Measurements from ENCODE around the gene PATZ1. TPM values are rescaled to one million over a fixed set of nuclear protein-coding genes. Genes with fewer than 3 reads are reported as not detected.
"Not testable (repeated sequence)": the region's sequence is repeated elsewhere in the genome, so short reads cannot be mapped to it uniquely, and the experiment has no call there.

The PATZ1 gene, protein sequence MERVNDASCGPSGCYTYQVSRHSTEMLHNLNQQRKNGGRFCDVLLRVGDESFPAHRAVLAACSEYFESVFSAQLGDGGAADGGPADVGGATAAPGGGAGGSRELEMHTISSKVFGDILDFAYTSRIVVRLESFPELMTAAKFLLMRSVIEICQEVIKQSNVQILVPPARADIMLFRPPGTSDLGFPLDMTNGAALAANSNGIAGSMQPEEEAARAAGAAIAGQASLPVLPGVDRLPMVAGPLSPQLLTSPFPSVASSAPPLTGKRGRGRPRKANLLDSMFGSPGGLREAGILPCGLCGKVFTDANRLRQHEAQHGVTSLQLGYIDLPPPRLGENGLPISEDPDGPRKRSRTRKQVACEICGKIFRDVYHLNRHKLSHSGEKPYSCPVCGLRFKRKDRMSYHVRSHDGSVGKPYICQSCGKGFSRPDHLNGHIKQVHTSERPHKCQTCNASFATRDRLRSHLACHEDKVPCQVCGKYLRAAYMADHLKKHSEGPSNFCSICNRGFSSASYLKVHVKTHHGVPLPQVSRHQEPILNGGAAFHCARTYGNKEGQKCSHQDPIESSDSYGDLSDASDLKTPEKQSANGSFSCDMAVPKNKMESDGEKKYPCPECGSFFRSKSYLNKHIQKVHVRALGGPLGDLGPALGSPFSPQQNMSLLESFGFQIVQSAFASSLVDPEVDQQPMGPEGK
- total RNA-seq = 61.4 TPM

DNA sequence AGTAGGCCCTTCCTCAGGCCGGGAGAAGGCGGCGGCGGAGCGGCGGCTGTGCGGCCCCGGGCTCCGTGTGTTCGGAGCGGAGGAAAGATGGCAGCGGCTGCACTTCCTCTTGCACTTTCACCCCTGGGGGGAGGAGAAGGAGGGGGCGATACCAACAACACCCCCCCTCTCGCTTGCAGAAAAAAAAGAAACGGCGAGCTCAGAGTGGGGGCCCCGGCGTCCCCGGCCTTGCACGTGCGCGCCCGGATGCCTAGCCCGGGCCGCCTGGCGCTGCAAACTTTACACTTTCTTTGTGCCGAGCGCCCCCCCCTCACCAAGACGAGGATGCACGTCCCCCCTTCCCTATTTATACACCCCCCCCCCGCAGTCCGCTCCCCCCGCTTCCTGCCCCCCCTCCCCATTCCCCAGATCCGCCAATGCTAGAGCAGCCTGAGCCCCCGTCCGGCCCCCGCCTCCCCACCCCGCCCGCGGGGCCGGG, at the start of gene PATZ1:
Gene PATZ1 (minus strand): TSS at position 92 of the 478 bp plus-strand sequence. CDS start 744 bp downstream, outside the sequence.
- DNase-seq (ENCODE audit: low spot score) = peak; percentile 77

DNA sequence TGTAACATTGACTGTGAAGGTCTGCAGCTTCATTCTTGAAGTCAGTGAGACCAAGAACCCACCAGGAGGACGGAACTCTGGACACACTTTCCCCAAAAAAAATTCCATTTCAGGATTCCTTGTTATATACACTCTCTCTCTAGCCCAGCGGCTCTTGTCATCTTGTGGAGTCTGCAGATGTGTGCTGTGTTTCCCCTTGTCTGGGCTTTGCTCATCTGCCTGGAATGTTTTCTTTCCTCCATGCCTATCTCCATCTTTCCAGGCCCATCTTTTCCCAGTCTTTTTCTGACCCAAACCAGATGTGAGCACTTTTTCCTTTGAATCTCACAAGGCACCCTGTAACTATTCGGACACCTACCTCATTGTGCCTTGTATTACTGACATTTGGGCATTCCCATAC, 48.2 kb upstream of the PATZ1 start:
- DNase-seq (ENCODE audit: low spot score) = no peak

DNA sequence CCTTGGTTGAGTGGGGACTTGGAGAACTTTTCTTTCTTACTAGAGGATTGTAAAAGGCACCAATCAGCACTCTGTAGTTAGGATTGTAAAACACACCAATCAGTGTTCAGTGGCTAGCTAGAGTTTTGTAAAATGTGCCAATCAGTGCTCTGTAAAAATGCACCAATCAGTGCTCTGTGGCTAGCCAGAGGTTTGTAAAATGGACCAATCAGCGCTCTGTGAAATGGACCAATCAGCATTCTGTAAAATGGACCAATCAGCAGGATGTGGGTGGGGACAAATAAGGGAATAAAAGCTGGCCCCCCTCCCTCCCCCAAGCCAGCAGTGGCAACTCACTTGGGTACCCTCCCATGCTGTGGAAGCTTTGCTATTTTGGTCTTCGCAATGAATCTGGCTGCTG, 47.7 kb upstream of the PATZ1 start:
- no peak for DNase-seq (ENCODE audit: low spot score)

DNA sequence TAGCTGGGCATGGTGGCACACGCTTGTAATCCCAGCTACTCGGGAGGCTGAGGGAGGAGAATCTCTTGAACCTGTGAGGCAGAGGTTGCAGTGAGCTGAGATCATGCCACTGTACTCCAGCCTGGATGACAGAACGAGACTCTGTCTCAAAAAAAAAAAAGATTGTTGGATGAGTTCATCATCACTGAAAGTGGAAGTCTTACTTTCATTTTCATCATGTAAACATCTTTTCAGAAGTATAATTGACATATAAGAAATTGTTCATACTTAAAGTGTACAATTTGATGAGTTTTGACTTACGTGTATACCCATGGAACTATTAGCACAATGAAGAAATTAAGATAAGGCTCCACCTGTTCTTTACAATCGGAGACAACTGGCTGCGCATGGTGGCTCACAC, 32.5 kb upstream of the PATZ1 start:
- DNase-seq (ENCODE audit: low spot score) = not testable (repeated sequence)

DNA sequence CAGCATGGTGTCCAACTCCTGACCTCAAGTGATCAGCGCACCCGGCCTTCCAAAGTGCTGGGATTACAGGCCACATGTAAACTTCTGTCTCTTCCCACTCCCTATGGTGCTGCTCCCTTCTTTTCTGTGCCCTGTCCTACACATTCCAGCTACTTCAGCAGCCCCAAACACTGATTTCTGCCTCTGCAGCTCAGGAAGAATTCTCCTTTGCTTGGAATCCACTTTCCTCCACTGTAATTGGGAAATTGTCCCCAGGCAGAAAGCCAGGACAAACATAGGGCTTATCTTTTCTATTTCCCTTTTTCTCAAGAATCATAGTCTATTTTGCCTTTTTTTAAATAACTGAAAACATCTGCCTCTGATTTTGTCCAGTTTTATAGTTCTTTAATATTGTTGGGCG, 32.0 kb upstream of the PATZ1 start:
- no peak for DNase-seq (ENCODE audit: low spot score)

DNA sequence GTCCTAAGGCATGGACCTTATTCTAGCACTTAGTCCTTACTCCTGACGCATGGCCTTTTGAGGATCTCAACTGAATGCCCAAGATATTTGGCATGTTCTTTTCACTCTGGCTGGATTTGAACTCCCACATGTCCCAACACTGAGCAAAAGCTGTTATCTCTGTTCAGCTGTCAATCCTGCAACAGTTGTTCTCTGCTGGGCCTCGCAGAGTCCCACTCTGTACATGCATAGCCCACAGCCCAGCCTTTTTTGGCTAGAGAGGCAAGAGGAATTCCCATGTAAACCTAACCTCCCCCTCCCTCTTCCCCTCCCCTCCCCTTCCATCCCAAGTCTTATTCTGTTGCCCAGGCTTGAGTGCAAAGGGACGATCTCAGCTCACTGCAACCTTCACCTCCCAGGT, 31.5 kb upstream of the PATZ1 start:
- DNase-seq (ENCODE audit: low spot score) = no peak

DNA sequence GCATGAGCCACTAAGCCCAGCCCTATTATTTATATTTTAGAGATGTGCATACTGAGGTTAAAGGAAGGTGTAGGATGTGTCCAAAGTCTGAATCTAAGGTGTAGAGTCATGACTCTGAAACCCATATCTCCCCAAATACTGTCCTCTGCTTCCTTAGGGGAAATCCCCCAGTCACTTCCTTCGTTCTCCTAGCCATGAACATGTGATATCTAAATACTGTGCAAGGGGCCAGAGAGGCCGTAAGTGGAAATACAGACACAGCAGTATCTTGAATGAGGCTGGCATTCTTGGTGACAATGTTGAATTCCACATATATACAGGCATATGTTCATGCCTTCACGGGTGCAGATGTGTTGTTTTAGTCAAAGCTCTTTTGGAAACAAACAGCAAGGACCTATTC, 21.3 kb upstream of the PATZ1 start:
- DNase-seq (ENCODE audit: low spot score) = no peak

DNA sequence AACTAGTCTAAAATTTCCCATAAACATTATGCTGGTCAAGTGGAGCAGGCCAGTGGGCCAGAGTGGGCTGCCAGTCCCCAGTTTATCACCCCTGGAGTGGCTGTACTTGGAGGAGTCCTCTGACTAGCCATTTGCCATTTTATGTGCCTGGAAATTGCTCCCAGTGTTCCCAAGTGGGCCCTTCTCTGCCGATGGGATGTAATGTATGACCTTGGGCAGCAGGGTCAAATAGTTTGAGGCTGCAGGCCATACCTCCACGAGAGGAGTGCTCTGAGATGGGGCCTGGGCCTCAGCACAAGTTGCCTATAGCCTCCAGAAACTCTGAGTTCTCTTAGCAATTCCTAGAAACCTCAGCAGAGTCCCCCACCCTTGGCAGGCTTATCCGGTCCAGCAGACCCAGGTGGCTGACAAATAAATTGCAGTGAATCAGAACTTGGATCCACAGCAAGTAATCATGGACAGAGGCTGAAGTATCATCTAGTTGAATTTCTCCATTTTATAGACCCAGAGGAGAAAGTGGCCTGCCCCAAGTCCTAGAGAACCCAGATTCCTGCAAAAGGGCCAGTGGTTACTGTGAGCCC, 17.8 kb upstream of the PATZ1 start:
- DNase-seq (ENCODE audit: low spot score) = no peak

DNA sequence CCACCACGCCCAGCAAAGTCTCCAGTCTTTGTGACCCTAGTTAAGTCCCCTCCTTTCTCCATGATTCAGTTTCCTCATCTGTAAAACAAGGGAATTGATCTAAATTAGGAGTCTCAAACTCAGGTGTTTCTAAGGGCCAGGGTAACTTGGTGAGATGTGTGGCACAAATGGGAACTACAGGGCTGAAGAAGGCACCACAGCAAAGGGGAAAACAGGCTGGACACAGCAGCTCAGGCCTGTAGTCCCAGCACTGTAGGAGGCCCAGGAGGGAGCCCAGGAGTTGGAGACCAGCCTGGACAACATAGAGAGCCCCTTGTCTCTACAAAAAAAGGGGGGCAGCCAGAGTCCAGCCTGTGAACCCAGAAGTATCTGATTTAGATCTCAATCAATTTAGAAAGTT, 15.6 kb upstream of the PATZ1 start:
- no peak for DNase-seq (ENCODE audit: low spot score)

DNA sequence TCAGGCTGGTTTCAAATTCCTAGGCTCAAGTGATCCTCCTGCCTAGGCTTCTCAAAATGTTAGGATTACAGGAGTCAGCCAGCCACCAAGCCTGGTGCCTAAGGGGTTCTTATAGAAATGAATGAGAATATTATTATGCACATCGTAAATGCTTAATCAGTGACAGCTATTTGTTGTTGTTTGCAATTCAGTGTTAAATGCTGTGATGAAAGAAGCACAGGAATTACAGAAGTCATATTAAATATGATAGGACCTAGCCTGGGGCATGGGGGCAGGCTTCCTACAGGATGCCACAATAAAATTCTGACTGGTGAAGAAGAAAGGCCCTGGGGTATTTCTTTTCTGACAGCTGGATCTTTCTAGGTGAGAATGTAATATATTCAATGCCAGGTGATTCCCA, 13.9 kb upstream of the PATZ1 start:
- no peak for DNase-seq (ENCODE audit: low spot score)

DNA sequence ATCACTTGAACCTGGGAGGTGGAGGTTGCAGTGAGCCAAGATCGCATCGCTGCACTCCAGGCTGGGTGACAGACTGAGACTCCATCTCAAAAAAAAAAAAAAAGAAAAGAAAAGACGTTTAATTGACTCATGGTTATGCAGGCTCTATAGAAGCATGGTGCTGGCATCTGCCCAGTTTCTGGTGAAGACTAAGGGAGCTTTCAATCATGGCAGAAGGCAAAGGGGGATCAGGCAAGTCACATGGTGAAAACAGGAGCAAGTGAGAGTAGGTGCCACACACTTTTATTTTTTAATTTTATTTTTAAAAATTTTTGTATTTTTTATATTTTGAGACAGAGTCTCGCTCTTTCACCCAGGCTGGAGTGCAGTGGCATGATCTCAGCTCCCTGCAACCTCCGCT, 8.4 kb upstream of the PATZ1 start:
- no peak for DNase-seq (ENCODE audit: low spot score)

DNA sequence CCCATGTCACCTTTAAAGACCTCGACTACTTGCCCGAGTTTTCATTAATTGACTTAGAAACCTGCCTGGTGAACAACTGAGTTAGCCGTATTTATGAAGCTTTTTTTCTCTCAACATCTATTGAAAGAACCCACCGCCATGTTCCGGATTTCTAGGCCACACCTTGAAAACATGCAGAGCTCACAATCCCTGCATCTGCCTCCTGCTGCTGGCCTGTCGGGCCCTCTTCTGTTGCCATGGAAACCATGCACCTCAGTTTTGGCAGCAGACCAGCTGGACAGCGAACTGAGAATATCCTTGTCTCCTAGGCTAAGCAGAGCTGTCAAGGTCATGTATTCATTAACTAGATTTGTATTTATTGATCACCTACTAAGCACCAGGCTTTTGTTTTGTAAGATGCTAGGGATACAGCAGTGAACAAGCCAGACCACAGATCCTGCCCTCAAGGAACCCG, 4.3 kb upstream of the PATZ1 start:
- DNase-seq (ENCODE audit: low spot score) = peak; percentile 48

DNA sequence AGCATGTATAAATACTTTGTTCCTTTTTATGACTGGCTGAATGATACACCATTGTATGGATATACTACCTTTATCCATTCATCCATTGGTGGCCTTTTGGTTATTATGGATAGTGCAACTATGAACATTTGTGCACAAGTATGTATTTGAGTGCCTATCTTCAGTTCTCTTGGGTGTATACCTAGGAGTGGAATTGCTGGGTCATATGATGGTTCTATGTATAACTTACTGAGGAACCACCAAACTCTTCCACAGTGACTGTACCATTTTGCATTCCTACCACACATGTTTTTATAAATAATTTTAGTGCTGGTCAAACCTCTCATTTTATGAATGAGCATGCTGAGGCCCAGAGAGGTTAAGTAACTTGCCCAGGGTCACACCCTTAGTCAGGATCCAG, 3.8 kb upstream of the PATZ1 start:
- DNase-seq (ENCODE audit: low spot score) = no peak

DNA sequence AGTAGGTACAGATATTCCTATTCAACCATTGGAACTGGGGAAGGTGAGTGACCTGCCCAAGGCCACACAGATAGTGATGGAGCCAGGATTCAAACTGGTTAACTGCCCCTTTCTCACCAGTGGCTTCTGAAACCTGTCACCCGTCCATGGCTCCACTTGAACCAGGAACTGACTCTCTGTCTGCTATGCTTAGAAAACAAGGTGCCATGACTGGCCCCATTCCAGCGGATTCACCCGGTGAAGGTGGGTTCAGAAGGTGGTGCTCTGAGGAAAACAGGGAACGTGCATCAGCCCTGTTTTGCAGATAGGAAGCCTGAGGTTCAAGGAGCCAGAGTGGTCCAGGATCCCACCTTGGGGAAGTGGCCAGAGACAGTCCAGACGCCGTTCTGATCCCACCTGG, 2.6 kb upstream of the PATZ1 start:
- DNase-seq (ENCODE audit: low spot score) = no peak

DNA sequence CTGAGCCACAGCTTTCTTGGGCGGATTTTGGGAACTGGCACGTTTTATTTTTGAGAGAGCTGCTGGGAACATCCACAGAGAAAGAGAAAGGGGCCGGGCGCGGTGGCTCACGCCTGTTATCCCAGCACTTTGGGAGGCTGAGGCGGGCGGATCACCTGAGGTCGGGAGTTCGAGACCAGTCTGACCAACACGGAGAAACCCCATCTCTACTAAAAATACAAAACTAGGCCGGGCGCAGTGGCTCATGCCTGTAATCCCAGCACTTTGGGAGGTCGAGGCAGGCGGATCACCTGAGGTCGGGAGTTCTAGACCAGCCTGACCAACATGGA, 1.8 kb upstream of the PATZ1 start:
- DNase-seq (ENCODE audit: low spot score) = not testable (repeated sequence)

DNA sequence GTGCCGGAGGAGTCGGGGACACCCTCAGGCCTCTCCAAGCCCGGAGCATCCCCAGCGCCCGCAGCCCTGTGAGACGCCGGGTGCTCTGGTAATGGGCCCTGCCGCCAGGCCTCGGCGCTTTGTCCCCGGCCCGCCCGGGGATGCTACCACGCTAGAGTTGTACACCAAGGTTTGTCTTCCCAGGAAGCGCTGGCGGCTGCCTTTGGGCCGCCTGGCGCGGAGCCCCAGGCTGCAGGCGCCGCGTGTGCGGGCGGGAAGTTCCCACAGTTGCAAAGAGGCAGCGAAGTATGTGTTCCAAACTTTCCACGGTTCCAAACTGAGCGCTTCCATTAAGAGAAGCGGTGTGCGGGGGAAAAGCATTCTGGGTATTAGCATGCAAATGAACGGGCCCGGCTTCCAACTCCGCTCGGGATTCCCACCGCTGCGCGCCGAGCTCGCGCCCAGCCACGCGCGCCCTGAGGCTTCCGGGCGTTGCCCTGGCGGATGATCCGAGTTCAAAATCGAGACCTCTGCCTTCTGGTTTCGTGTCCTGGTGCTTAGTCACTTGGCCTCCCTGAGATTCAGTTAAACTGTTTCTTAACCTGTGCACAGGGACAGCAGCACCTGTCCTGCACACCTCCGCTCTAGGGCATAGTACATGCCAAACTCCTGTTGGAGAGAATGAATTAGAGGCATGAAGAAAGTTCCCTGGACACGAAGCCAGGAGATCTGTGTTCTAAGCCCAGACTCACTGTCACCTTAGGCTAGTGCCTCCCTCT, 1.3 kb upstream of the PATZ1 start:
- peak; percentile 64 for DNase-seq (ENCODE audit: low spot score)

DNA sequence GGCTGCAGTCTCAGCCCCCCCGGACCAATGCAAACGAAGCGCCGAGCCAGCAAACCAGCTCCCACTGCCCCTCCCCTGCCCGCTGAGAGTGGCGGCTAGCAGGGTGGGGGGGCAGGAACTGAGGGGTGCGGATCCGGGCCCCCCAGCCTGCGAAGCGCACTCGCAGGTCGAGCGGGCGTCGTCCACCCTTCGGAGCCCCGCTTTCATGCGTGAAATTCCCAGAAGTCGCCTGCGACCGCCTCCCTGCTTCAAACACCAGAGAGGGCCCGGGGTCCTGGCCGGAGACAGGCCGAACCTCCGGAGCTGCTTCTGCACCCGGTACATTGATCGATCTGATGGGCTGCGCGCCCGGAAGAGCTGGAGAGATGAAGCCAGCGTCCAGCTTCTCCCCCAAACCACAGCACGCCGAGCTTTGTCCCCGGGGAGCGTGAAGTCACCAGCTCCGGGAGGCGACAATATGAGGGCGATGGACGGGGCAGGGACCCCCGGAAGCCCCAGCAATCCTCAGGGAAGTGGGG, 646 bp upstream of the PATZ1 start:
- DNase-seq (ENCODE audit: low spot score) = peak; percentile 65

DNA sequence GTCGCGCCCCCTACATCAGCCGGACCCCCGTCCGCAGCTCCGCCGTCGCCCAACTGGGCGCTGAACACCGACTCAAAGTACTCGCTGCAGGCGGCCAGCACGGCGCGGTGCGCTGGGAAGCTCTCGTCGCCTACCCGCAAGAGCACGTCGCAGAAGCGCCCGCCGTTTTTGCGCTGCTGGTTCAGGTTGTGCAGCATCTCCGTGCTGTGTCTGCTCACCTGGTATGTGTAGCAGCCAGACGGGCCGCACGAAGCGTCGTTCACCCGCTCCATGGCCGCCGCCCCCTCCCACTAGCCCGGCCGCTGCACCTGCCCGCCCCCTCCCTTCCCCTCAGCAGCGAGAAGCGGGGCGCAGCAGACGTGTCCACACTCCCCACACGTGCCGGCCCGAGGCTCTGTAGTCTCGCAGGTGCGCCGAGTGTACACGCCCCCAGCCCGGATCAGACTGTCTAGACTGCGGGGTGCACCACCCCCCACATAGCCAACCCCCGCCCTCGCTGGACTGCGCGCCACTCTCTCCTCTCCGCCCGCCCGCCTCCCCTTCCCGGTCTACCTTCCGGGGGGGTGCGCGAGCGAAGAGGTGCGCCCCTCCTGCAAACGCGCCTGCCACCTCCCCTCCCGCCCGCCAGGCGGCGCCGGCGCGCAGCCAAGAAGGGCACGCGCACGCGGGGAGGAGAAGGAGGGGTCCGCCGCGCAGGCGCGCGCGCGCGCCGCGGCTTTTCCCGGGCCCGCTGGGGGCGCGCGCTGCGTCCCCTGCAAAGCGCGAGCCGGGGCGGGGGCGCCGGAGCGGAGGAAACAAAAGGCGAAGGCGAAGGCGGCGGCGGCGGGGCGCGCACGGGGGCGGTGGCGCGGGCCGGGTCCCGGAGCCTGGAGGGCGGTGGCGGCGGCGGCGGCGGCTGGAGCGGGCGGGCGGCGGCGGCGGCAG, 553 bp downstream of the PATZ1 start:
- peak; percentile 85 for DNase-seq (ENCODE audit: low spot score)

DNA sequence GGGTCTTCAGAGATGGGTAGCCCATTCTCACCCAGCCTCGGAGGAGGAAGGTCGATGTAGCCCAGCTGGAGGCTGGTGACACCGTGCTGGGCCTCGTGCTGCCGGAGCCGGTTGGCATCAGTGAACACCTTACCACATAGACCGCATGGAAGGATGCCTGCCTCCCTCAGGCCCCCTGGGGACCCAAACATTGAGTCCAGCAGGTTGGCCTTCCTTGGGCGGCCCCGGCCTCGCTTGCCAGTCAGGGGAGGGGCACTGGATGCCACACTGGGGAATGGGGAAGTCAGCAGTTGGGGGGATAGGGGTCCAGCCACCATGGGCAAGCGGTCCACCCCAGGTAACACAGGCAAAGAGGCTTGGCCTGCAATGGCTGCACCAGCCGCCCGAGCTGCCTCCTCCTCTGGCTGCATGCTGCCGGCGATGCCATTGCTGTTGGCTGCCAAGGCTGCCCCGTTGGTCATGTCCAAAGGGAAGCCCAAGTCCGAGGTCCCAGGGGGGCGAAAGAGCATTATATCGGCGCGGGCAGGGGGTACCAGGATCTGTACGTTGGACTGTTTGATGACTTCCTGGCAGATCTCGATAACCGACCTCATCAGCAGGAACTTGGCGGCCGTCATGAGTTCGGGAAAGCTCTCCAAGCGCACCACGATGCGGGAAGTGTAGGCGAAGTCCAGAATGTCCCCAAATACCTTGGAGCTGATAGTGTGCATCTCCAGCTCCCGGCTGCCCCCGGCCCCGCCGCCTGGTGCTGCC, 1.4 kb downstream of the PATZ1 start:
- peak; percentile 54 for DNase-seq (ENCODE audit: low spot score)

DNA sequence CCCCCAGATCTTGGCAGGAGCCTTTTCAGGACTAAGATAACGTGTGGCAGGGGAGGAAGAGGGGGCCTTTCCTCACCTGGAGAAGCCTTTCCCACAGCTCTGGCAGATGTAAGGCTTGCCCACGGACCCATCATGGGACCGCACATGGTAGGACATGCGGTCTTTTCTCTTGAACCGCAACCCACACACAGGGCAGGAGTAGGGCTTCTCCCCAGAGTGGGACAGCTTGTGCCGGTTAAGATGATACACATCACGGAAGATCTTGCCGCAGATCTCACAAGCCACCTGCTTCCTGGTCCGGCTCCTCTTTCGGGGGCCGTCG, 1.9 kb downstream of the PATZ1 start:
- peak; percentile 16 for DNase-seq (ENCODE audit: low spot score)
